CD8-positive, alpha-beta memory T cell (primary cell): ENCODE data around the gene AARS2. TPM values are rescaled to one million over a fixed set of nuclear protein-coding genes. Genes with fewer than 3 reads are reported as not detected.
A peak's percentile ranks its signal among the peaks of the same experiment; 100 is the strongest.

Source experiments
- CTCF ChIA-PET: fragments of 350-600 bp; sonication (Branson Sonifier 250); formaldehyde crosslinking; loops from one replicate; lab custom pipeline; 2021; ENCODE audit warnings: antibody characterized with exemption; lab: Charles Lee
- POLR2A ChIA-PET: fragments of 350-600 bp; sonication (Branson Sonifier 250); formaldehyde crosslinking; loops from one replicate; lab custom pipeline; 2021; ENCODE audit warnings: antibody characterized with exemption; lab: Charles Lee
- DNase-seq, 5 donors: peaks; one replicate each; pipeline versions ENCODE4 v3.0.0 to v3.0.0-alpha.2; 2020 to 2022; ENCODE audit warnings: mixed read lengths in 1 of 5
- H3K27ac ChIP-seq: one replicate; pipeline ENCODE4 v1.7.0; 2013; ENCODE audit warnings: low read depth, mild to moderate bottlenecking, low read length, moderate library complexity
- H3K27me3 ChIP-seq: 2 replicates; pipeline ENCODE4 v1.7.0; 2013; ENCODE audit warnings: low read length, mild to moderate bottlenecking; ENCODE audit not compliant: insufficient read depth, poor library complexity, severe bottlenecking
- H3K36me3 ChIP-seq: 2 replicates; pipeline ENCODE4 v1.7.0; 2013; ENCODE audit warnings: mild to moderate bottlenecking, low read length, moderate library complexity; ENCODE audit not compliant: insufficient read depth
- H3K4me1 ChIP-seq: 2 replicates; pipeline ENCODE4 v1.7.0; 2013; ENCODE audit warnings: mild to moderate bottlenecking, low read length, moderate library complexity; ENCODE audit not compliant: insufficient read depth
- H3K4me3 ChIP-seq: 2 replicates; pipeline ENCODE4 v1.7.0; 2013; ENCODE audit warnings: mild to moderate bottlenecking, low read length
- H3K9me3 ChIP-seq: 2 replicates; pipeline ENCODE4 v1.7.0; 2013; ENCODE audit warnings: mild to moderate bottlenecking, low read length
- H3K27ac Mint-ChIP-seq, 8 donors: one replicate each; pipeline ENCODE4 v1.8.0; 2020 to 2021; ENCODE audit warnings: mixed read lengths in 8 of 8, mild to moderate bottlenecking in 6 of 8, inconsistent platforms in 3 of 8, moderate library complexity in 3 of 8
- H3K27me3 Mint-ChIP-seq, 2 donors: one replicate each; pipeline ENCODE4 v1.8.0; 2020 to 2021; ENCODE audit warnings: mixed read lengths in 2 of 2, mild to moderate bottlenecking in 1 of 2, moderate library complexity in 1 of 2
- H3K36me3 Mint-ChIP-seq, 3 donors: one replicate each; pipeline ENCODE4 v1.8.0; 2020 to 2021; ENCODE audit warnings: mixed read lengths in 3 of 3, inconsistent platforms in 1 of 3, mild to moderate bottlenecking in 1 of 3
- H3K4me1 Mint-ChIP-seq, 3 donors: one replicate each; pipeline ENCODE4 v1.8.0; 2020 to 2021; ENCODE audit warnings: mixed read lengths in 3 of 3, inconsistent platforms in 1 of 3, mild to moderate bottlenecking in 1 of 3
- H3K4me3 Mint-ChIP-seq, 7 donors: one replicate each; pipeline ENCODE4 v1.8.0; 2020 to 2021; ENCODE audit warnings: mixed read lengths in 7 of 7, mild to moderate bottlenecking in 6 of 7, moderate library complexity in 4 of 7, inconsistent platforms in 2 of 7
- H3K9me3 Mint-ChIP-seq, 5 donors: one replicate each; pipeline ENCODE4 v1.8.0; 2020 to 2022; ENCODE audit warnings: mixed read lengths in 5 of 5, mild to moderate bottlenecking in 3 of 5, moderate library complexity in 2 of 5, inconsistent platforms in 1 of 5
- polyA plus RNA-seq: library from polyadenylated mRNA; unstranded; fragments of 300-500 nt; fragmentation: Illumina TruSeq; gene quantifications from one replicate; pipeline ENCODE4 v1.2.3, GENCODE V29; 2021
- total RNA-seq, 2 experiments: library from RNA; stranded (reverse); gene quantifications; one replicate each; pipeline ENCODE4 v1.2.3, GENCODE V29; 2021

The AARS2 gene
- total and polyA plus RNA-seq, 3 experiments from 2014 or later: 10.4 to 27.7 (median 25.8) TPM

DNA sequence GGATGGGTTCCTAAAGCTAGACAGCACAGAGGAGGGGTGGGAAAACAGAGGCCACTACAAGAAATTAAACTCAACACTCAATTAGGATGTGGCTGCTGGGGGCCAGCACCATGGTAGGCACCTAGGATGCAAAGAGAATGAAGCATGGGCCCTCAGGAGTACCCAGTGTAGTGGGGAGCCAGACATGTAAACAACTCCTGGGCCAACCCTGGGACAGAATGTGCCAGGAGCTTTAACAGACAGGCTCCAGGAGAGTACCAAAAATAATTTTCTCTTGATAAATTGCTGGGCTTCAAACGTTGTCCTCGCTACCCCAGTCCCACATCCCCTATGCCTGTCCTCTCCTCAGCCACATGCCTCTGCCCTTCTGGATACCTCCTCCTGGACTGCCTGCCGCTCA, 41.2 kb downstream of the AARS2 start:
- peak overlapping the region in 4 of 7 donors; percentile 36 to 76 (median 44) for H3K4me3 Mint-ChIP-seq
- CTCF ChIA-PET: interaction anchor here (1.1 kb wide), 1 partner anchor 41 kb away, joined by 3 read pairs; the partner anchor contains the start of gene AARS2

DNA sequence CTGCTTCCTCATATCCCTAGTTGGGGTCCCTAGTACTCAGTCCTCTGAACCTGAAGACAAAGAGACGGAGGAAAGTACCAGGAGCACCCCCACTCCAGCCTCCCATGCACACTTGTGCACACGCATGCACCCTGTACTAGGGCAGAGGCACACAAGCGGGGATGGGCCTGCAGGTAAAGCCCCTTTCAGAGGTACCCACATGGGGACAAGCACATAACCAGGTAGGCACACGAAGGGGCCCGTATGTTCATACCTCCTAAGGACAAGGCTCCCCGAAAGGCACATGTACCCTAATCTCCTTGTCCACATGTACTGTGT, 41.8 kb downstream of the AARS2 start:
- POLR2A ChIA-PET: no interaction called here
- H3K36me3 Mint-ChIP-seq: peaks cover 0 to 8% (median 0%) of the 10 kb centered on the region in 3 donors
- H3K4me3 Mint-ChIP-seq: peak overlapping the region; percentile 43 to 84 (median 78)
- peaks cover 4 to 19% (median 19%) of the 10 kb centered on the region in 3 donors for H3K4me1 Mint-ChIP-seq
- Histone ChIP-seq H3K27me3 (peaks cover 51% of the 10 kb centered on the region), H3K4me1 (no peaks in the 10 kb centered on the region), H3K27ac (no peak overlapping the region), H3K9me3 (no peaks in the 10 kb centered on the region), H3K4me3 (no peak overlapping the region), H3K36me3 (no peaks in the 10 kb centered on the region)
- no peak overlapping the region for H3K27ac Mint-ChIP-seq
- H3K27me3 Mint-ChIP-seq: peaks cover 49 to 54% of the 10 kb centered on the region in 2 donors
- H3K9me3 Mint-ChIP-seq: no peaks in the 10 kb centered on the region
- CTCF ChIA-PET: interaction anchor here (1.1 kb wide), 1 partner anchor 42 kb away, joined by 3 read pairs; the partner anchor contains the start of gene AARS2
- DNase-seq: no peak

More for the DNA sequence above, 41.2 kb downstream of the AARS2 start:
- Histone ChIP-seq H3K27ac (no peak overlapping the region), H3K4me1 (no peaks in the 10 kb centered on the region), H3K4me3 (no peak overlapping the region), H3K27me3 (peaks cover 55% of the 10 kb centered on the region), H3K9me3 (no peaks in the 10 kb centered on the region), H3K36me3 (no peaks in the 10 kb centered on the region)
- Mint-ChIP-seq H3K36me3 (peaks cover 0 to 8% (median 0%) of the 10 kb centered on the region in 3 donors), H3K9me3 (no peaks in the 10 kb centered on the region), H3K27ac (peak overlapping the region in 1 of 8 donors; percentile 17), H3K4me1 (peaks cover 4 to 19% (median 16%) of the 10 kb centered on the region in 3 donors), H3K27me3 (peaks cover 53 to 57% of the 10 kb centered on the region in 2 donors)
- DNase-seq: no peak
- POLR2A ChIA-PET: no interaction called here

DNA sequence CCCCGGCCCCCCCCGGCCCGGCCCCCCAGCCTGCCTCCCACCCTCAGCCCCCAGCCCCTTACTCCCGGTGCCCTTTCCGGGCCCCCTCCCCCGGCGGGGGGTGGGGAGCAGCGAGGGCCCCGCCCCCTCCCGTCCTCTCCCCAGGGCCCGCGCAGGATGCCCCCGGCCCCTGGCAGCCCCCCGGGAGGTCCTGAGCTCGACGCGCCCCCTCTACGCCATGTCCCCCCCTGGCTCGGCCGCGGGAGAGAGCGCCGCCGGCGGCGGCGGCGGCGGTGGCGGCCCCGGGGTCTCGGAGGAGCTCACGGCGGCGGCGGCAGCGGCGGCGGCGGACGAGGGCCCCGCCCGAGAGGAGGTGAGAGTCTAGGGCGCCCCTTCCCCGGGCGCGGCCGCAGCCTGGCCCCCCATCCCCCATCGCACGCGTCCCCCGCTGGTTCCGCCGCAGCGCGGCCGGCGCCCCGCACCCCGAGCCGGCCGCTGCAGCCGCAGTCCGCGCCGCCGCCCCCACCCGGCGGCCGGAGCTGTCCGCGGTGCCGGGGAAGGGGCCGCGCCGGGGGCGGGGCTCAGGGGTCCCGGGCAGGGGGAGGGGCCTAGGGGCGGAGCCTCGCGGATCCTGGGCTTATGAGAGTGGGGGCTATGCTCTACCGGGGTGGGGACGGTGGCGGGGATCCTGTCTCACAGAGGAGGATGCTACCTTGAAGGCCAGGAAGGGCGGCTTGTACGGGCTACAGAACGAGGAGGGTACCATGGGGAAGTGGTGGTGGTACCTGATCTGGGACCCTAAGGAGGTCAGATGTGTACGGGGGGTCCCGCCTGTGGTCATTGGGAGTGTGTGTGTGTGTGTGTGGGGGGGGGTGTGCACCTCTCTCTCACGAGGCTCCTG, 42.4 kb downstream of the AARS2 start:
- Mint-ChIP-seq H3K4me3 (peak overlapping the region; percentile 34 to 84 (median 78)), H3K36me3 (peaks cover 0 to 8% (median 0%) of the 10 kb centered on the region in 3 donors), H3K27ac (peak overlapping the region in 1 of 8 donors; percentile 81), H3K4me1 (peaks cover 5 to 22% (median 21%) of the 10 kb centered on the region in 3 donors), H3K9me3 (no peaks in the 10 kb centered on the region), H3K27me3 (peaks cover 49 to 54% of the 10 kb centered on the region in 2 donors)
- Histone ChIP-seq H3K36me3 (no peaks in the 10 kb centered on the region), H3K4me1 (no peaks in the 10 kb centered on the region), H3K27me3 (peaks cover 51% of the 10 kb centered on the region), H3K4me3 (no peak overlapping the region), H3K27ac (no peak overlapping the region), H3K9me3 (no peaks in the 10 kb centered on the region)
- ChIA-PET POLR2A (interaction anchor here (1.4 kb wide), 1 partner anchor 24 kb away, joined by 7 read pairs; the partner anchor contains the start of gene HSP90AB1), CTCF (interaction anchor here (0.8 to 1.3 kb wide), 4 partner anchors 34 to 76 kb away, joined by 3 to 4 read pairs (median 3); partner anchors contain the start of gene AARS2)
- peak in 1 of 5 donors; percentile 53 for DNase-seq

DNA sequence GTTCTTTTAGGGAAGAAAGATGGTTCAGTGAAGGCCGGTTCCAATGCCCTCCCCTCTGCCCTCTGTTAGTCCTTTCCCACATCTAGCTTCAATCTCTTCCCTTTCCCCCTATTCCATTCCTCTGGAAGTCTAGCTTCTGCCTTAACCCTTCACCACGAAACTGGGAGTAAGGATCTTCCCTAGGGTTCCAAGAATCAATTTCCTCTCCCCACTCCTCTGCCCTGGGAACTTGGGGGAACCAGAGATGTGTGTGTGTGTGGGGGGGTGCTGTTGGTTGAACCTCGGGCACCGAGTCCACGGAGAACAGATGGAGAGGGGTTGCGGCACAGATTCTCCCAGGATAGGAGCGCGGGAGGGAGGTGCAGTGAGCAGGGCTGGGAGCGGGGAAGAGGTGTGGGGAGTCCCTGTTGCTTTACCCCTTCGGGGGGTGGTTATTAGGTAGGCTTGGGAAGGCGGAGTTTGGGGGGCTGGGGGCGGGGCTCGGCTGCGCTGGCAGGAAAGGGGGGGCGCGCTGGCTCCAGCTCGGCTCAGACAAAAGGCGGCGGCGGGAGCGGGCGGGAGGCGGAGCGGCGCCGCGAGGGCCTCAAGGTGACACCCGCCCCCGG, 43.1 kb downstream of the AARS2 start, which contains the start of gene TMEM151B:
TMEM151B (plus strand) TSS at position 530 of the 605 bp plus-strand sequence. CDS start 293 bp downstream, outside the sequence.
- Histone ChIP-seq H3K4me1 (no peaks in the 10 kb centered on the region), H3K4me3 (no peak within 1 kb of the TSS), H3K36me3 (no peaks in the 10 kb centered on the region), H3K27ac (no peak within 1 kb of the TSS), H3K9me3 (no peaks in the 10 kb centered on the region), H3K27me3 (peaks cover 51% of the 10 kb centered on the region)
- Mint-ChIP-seq H3K4me3 (peak within 1 kb of the TSS; percentile 63 to 84 (median 78)), H3K27ac (peak within 1 kb of the TSS in 4 of 8 donors; percentile 16 to 89 (median 59)), H3K27me3 (peaks cover 49 to 54% of the 10 kb centered on the region in 2 donors), H3K4me1 (peaks cover 9 to 23% (median 22%) of the 10 kb centered on the region in 3 donors), H3K36me3 (peaks cover 0 to 8% (median 0%) of the 10 kb centered on the region in 3 donors), H3K9me3 (no peaks in the 10 kb centered on the region)
- DNase-seq: peak in 3 of 5 donors; percentile 21 to 58 (median 30)
- CTCF ChIA-PET: interaction anchor here (1.0 to 3.8 kb wide), 4 partner anchors 28 to 76 kb away, joined by 3 to 36 read pairs (median 4); partner anchors contain the start of gene AARS2
- POLR2A ChIA-PET: interaction anchor here (1.4 kb wide), 1 partner anchor 23 kb away, joined by 7 read pairs; the partner anchor contains the start of gene HSP90AB1

DNA sequence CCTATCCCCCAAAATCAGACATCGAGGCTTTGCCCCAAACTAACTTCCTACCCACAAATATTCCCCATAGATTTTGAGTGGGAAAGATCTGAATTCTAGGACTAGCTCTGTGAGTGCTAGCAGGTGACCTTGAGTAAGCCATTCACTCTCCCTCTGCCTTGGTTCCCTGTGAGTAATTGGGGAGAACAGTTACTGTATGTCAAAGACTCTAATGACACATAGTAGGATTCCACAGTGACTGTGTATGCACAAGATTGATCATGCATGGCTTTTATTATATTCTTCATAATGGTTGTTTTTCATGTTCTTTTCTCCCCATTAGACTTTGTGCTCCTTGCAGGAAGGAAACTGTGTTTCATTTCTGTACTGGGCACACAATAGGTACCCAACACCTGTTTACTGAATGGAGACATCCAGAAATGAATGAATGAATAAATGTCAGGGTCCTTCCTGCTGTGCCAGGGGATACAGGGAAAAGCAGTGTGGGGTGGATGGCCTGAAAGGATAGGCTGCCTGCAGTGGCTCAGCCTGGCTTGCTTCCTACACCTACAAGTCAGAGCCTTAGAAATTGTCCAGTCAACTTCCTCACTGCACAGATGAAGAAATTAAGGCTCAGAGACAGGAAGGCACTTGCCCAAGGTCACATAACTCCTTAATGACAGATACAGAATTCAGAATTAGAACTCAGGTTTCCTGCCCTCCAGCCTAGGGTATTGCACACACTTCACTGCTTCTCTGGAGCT, 43.8 kb downstream of the AARS2 start:
- Mint-ChIP-seq H3K36me3 (peaks cover 0 to 7% (median 5%) of the 10 kb centered on the region in 3 donors), H3K27me3 (peaks cover 46 to 50% of the 10 kb centered on the region in 2 donors), H3K4me3 (peak overlapping the region; percentile 54 to 79 (median 69)), H3K27ac (peak overlapping the region in 3 of 8 donors; percentile 16 to 89 (median 37)), H3K9me3 (no peaks in the 10 kb centered on the region), H3K4me1 (peaks cover 13 to 27% (median 25%) of the 10 kb centered on the region in 3 donors)
- peaks cover 4% of the 10 kb centered on the region for H3K4me1 ChIP-seq
- H3K27me3 ChIP-seq: peaks cover 51% of the 10 kb centered on the region
- H3K9me3 ChIP-seq: no peaks in the 10 kb centered on the region
- CTCF ChIA-PET: interaction anchor here (1.0 to 5.5 kb wide), 10 partner anchors 14 to 117 kb away, joined by 3 to 53 read pairs (median 6); partner anchors contain the start of genes AARS2, HSP90AB1 and SLC35B2
- H3K36me3 ChIP-seq: no peaks in the 10 kb centered on the region
- H3K27ac ChIP-seq: no peak overlapping the region
- DNase-seq: peak in 1 of 5 donors; percentile 20
- no peak overlapping the region for H3K4me3 ChIP-seq
- POLR2A ChIA-PET: no interaction called here

DNA sequence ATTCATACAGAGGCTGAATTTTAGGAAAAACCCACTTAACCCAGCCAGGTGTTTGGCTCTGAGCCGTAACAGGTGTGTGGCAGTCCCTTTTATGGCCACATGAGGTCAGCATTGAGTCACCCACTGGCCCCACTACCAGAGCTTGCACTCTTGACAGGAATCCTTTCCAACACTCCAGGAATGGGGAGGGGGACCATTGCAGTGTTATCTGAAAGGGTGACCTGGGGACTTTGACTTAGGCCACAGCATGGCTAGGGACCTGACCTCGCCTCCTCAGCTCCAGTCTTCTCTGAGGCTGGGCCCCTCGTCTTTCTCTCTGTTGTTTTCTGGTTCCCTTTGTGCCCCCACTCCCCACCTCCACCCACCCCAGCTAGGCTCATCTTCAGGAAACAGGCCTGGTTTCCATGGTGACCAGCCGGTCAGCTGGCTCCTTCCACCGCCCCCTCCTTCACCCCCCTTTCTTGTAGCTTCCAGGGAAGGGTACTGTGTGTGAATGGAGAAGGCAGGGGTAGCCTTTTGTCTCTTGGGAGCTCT, 45.0 kb downstream of the AARS2 start:
- H3K27ac ChIP-seq: no peak overlapping the region
- H3K9me3 ChIP-seq: no peaks in the 10 kb centered on the region
- H3K4me3 ChIP-seq: no peak overlapping the region
- POLR2A ChIA-PET: interaction anchor here (0.6 to 1.3 kb wide), 3 partner anchors 11 to 736 kb away, joined by 3 to 6 read pairs (median 5); partner anchors contain the start of gene HSP90AB1
- CTCF ChIA-PET: interaction anchor here (0.6 to 5.5 kb wide), 22 partner anchors 9 to 208 kb away, joined by 3 to 53 read pairs (median 4); partner anchors contain the start of genes AARS2, HSP90AB1 and SLC35B2
- H3K4me3 Mint-ChIP-seq: peak overlapping the region in 3 of 7 donors; percentile 37 to 90 (median 66)
- peaks cover 25 to 39% (median 36%) of the 10 kb centered on the region in 3 donors for H3K4me1 Mint-ChIP-seq
- H3K27ac Mint-ChIP-seq: peak overlapping the region in 6 of 8 donors; percentile 79 to 96 (median 94)
- H3K36me3 Mint-ChIP-seq: peaks cover 0 to 9% (median 5%) of the 10 kb centered on the region in 3 donors
- H3K9me3 Mint-ChIP-seq: no peaks in the 10 kb centered on the region
- DNase-seq: peak; percentile 39 to 73 (median 57)
- H3K27me3 ChIP-seq: peaks cover 43% of the 10 kb centered on the region
- H3K36me3 ChIP-seq: no peaks in the 10 kb centered on the region
- H3K27me3 Mint-ChIP-seq: peaks cover 37 to 40% of the 10 kb centered on the region in 2 donors
- H3K4me1 ChIP-seq: peaks cover 16% of the 10 kb centered on the region
